CD4-positive, alpha-beta T cell treated with Interleukin-17A for 1 hour (primary cell): Measurements from ENCODE around the gene HNRNPK.

ENCODE experiments used
- DNase-seq: peaks from one replicate; pipeline ENCODE4 v3.0.0-alpha.2; 2020

HNRNPK gene

GRCh38 chr9:83932011-83932410 lies 48.0 kb downstream of the HNRNPK start:
- DNase-seq: no peak

GRCh38 chr9:83930881-83931280 lies 49.1 kb downstream of the HNRNPK start:
- DNase-seq: no peak

GRCh38 chr9:83927591-83927990 lies 52.4 kb downstream of the HNRNPK start:
- no peak for DNase-seq

- DNase-seq: peak; percentile 96
Observed at GRCh38 chr9:83920927-83921707, 58.9 kb downstream of the HNRNPK start, which contains the start of gene KIF27. TSS of gene KIF27 (minus strand) at chr9:83921432. CDS start at chr9:83915591, 5,841 bp downstream.

- DNase-seq: no peak
Observed at GRCh38 chr9:83920469-83920926, 59.5 kb downstream of the HNRNPK start.

GRCh38 chr9:83919111-83919510 lies 60.9 kb downstream of the HNRNPK start:
- no peak for DNase-seq
